Activated CD8-positive, alpha-beta memory T cell treated with anti-CD3 and anti-CD28 coated beads for 36 hours (primary cell): ENCODE data around the gene PRKCA. TPM values are rescaled to one million over a fixed set of nuclear protein-coding genes. Genes with fewer than 3 reads are reported as not detected.
"Not testable (repeated sequence)": the region's sequence is repeated elsewhere in the genome, so short reads cannot be mapped to it uniquely, and the experiment has no call there.

Source experiments
- CTCF ChIA-PET: fragments of 350-600 bp; sonication (Branson Sonifier 250); formaldehyde crosslinking; loops from one replicate; lab custom pipeline; 2021; ENCODE audit warnings: antibody characterized with exemption; lab: Charles Lee
- POLR2A ChIA-PET: fragments of 350-600 bp; sonication (Branson Sonifier 250); formaldehyde crosslinking; loops from one replicate; lab custom pipeline; 2021; ENCODE audit warnings: antibody characterized with exemption; lab: Charles Lee
- total RNA-seq, 2 experiments: library from RNA; stranded (reverse); gene quantifications; one replicate each; pipeline ENCODE4 v1.2.3, GENCODE V29; 2021

The PRKCA gene
- total RNA-seq, 2 experiments from 2014 or later, result 70.3 to 73.4 TPM

DNA sequence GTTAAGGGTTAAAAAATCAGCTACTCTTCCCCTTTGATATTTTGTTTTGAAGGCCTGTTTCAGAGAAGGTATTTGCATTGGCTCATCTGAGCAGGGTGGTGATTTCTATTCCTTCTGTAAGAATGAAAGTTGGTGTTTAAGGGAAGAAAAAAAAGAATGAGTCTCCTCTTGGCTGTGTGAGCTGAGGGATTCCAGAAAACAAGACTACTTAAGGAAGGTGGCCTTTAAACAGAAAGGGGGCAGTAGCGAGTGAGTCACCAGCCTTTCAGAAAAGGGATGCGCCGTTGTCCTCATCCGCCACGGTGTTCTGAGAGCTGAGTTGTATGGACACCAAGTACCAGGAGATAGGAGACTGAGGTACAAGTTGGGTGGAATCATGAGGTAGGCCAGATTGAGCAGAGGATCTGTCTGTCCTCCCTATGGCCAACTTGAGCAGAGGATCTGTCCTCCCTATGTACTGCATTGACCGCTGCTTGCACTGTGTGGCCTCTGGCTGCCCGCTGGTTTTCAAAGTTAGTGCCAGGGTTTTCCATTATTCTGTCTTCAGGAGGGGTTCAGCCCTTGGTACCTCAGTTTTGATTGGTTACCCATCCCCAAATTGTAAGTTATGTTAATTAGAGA lies 8.2 kb downstream of the PRKCA start:
- POLR2A ChIA-PET, result interaction anchor here (0.5 to 0.8 kb wide), 3 partner anchors 9 to 399 kb away, joined by 3 to 6 read pairs (median 6); no protein-coding TSS in a partner anchor
- CTCF ChIA-PET, result interaction anchor here (0.6 to 1.2 kb wide), 5 partner anchors 8 to 1263 kb away, joined by 3 to 5 read pairs (median 3); partner anchors contain the start of gene PRKCA

DNA sequence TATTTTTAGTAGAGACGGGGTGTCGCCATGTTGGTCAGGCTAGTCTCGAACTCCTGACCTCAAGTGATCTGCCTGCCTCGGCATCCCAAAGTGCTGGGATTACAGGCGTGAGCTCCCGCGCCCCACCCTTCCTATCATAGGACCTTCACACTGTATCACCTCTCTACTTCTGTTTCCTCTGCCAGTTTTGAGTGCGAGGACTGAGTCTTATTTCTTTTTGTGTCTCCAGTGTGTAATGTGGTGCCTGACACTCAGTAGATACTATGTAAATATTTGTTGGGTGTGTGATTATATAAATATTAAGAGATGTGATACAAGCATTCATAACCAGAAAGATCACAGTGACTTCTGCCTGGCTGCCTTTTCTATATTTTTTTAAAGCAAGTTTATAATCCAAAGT lies 10.5 kb downstream of the PRKCA start:
- ChIA-PET POLR2A (interaction anchor here (1.5 kb wide), 1 partner anchor 9 kb away, joined by 4 read pairs; no protein-coding TSS in a partner anchor), CTCF (interaction anchor here (0.9 kb wide), 1 partner anchor 9 kb away, joined by 3 read pairs; no protein-coding TSS in a partner anchor)

DNA sequence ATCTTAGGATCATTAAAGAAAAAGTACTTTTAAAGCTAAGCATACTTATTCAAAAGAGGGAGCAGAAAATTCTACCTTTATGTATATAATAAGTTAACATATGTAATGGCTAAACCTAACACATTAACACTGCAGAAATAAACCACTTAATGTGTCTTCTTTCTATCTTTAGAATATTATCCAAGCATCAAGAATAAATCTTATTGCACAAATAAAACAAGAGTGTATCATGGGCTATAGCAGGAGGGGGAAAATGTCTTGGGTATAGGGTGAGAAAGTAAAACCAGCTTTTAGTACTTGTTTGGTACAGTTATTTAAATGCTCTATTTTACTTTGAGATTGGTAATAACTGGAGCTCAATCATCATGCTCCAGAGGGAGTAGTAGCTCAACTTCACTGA lies 10.9 kb downstream of the PRKCA start:
- CTCF ChIA-PET, result interaction anchor here (0.9 kb wide), 1 partner anchor 9 kb away, joined by 3 read pairs; no protein-coding TSS in a partner anchor

DNA sequence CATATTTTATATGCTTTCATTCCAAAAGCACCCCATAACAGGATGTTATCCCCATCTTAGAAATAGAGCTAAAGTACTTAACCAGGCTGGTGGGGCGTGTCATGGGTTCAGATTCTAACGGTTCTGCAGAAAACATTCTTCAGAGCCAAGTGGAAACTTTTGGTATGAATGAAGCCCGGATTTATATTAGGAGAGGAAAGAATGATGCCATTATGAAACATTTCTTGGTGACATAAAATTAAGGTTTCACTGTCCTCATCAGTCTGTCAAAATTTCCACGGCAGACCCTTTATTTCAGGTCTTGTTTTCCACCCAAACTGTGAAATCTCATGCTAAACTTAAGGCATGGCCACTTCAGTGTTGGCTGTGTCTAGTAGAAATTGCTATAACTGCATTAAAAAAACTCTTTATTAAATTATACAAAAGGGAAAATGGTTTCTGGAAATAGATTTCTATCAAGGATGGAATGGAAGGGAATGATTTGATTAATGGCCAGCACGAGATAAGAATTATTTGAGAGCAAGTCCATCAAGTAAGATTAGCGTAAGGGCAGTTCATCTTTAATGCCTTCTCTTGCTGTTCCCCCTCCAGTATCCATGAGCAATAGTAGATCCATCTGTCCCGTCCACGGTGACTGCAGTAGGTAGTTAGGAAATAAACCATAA lies 11.7 kb downstream of the PRKCA start:
- POLR2A ChIA-PET, result interaction anchor here (0.7 to 1.5 kb wide), 2 partner anchors 10 to 23 kb away, joined by 3 to 4 read pairs; no protein-coding TSS in a partner anchor
- CTCF ChIA-PET, result no interaction called here

More for the DNA sequence above, 10.9 kb downstream of the PRKCA start:
- POLR2A ChIA-PET, result interaction anchor here (0.7 to 1.5 kb wide), 2 partner anchors 10 to 24 kb away, joined by 3 to 4 read pairs; no protein-coding TSS in a partner anchor

- ChIA-PET POLR2A (no interaction called here), CTCF (interaction anchor here (0.5 kb wide), 1 partner anchor 70 kb away, joined by 3 read pairs; no protein-coding TSS in a partner anchor)
Measured at GRCh38 chr17:66317629-66318028, 15.2 kb downstream of the PRKCA start.

- POLR2A ChIA-PET, result no interaction called here
- CTCF ChIA-PET, result no interaction called here
Measured at GRCh38 chr17:66319226-66319625, 16.8 kb downstream of the PRKCA start.

GRCh38 chr17:66322764-66323163 lies 20.4 kb downstream of the PRKCA start:
- CTCF ChIA-PET, result no interaction called here
- POLR2A ChIA-PET, result no interaction called here

DNA sequence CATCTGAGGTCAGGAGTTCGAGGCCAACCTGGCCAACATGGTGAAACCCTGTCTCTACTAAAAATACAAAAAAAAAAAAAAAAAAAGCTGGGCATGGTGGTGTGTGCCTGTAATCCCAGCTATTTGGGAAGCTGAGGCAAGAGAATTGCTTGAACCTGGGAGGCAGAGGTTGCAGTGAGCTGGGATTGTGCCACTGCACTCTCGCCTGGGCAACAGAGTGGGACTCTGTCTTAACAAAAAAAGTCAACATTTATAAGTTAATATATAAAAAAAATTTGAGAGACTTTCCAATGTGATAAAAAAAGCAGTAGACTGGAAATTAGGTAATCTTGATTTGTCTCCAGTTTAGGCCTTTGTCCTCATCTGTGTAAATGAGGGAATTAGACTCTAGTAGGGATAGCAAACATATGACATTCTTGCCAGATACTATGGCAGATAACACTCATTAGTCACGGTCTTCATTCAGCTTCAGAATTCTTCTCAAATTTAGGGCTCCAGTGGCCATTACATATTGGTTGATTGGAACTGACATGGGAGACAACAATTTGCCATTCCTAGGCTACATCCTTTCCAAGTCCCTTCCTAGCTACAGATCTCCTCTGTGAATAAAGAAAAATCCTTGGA lies 22.1 kb downstream of the PRKCA start:
- CTCF ChIA-PET, result interaction anchor here (0.6 kb wide), 1 partner anchor 224 kb away, joined by 3 read pairs; no protein-coding TSS in a partner anchor
- POLR2A ChIA-PET, result not testable (repeated sequence)

GRCh38 chr17:66326476-66327047 lies 24.1 kb downstream of the PRKCA start:
- POLR2A ChIA-PET, result no interaction called here
- CTCF ChIA-PET, result interaction anchor here (0.6 kb wide), 1 partner anchor 9 kb away, joined by 3 read pairs; no protein-coding TSS in a partner anchor

- ChIA-PET CTCF (no interaction called here), POLR2A (no interaction called here)
Measured at GRCh38 chr17:66330646-66331037, 28.2 kb downstream of the PRKCA start.

DNA sequence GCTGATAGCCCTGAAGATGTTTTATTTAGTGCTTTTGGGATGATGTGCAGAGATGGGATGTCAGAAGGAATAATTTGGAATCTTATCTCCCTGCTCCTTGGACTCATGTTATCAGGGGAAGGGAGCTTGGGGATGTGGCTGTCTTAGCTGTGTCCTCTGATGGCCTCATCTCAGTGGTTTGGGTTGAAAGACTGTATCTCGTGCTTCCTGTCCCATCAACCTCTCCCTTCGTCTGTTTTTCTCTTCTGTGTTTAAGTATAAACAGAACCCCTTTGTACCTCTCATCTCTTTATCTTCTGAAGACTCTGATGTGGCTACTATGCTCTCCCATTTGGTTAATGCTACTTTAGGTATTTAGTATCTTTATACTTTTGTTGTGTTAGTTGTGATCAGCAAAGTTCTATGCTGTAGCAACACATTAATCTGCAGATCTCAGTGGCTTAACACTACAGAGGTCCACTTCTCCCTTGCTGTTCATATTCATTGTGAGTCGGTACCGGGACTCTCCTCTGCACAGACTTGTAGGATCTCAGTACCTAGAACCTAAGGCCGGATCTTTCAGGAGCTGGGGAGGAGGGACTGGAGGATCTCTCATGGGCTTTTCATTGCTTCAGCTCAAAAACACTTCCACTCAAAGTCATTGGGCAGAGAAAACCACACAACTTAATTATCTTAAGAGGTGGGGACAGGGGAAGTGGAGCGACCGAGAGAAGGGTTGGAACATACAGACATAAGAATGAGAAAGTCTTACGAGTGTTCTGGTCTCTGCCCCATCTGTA lies 28.8 kb downstream of the PRKCA start:
- POLR2A ChIA-PET, result no interaction called here

DNA sequence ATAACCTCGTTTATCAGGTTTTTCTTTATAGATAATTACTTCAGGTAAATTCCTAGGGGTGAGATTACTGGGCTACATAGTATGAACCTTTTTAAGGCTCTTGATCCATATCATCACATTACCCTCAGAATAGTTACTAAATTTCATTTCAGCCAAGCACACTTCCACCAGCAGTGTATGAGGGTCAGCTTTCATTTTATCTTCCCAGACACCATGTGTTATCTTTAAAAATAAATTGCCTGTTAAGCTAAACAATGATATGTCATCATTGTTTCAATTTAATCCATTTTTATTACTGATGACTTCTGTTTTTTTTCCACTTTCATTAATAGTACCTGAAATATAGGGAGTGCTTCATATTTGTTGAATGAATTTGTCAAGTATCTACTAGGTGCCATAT lies 33.4 kb downstream of the PRKCA start:
- CTCF ChIA-PET, result no interaction called here
- POLR2A ChIA-PET, result no interaction called here

More for the DNA sequence above, 28.8 kb downstream of the PRKCA start:
- CTCF ChIA-PET, result no interaction called here

DNA sequence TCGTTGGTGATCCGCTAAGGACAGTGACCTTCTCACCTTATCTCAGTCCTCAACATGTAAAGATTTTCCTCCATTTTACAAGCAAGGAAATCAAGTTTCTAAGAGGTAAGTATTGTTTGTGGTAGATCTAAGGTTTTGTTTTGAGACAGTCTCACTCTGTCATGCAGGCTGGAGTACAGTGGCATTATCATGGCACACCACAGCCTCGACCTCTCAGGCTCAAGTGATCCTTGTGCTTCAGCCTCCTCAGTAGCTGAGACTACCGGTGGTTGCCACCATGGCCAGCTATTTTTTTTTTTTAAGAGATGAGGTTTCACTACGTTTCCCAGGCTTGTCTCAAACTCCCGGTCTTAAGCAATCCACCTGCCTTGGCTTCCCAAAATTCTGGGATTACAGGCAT lies 34.9 kb downstream of the PRKCA start:
- POLR2A ChIA-PET, result interaction anchor here (0.6 to 0.7 kb wide), 2 partner anchors 24 to 31 kb away, joined by 3 read pairs; no protein-coding TSS in a partner anchor
- CTCF ChIA-PET, result no interaction called here

DNA sequence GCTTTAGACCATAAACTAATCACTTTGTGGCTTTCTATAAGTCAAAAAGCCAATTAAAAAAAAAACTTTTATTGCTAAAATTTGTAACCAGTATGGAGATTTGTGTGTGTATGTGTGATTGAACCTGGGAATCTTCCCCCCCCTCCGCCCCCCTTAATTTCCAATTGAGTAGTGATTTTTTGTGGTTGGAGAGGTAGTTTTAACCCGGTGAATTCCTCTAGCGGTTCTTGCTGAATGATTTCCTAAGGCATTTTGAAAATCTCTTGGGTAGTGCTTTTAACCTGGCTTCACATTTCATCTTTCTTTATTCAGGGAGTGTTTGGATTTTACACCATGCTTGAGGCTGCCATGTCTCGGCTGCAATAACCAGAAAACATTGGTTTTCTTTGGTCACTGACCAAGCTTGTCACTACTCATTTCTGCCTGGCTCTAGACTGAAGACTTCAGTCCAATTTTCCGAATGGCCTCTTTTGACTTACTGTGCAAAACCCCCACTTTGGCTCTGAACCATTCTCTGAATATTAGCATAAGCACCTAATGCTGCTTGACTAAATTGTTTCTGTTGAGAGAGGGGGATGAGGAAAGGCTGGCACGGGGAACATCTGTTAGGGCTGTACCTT lies 35.6 kb downstream of the PRKCA start:
- CTCF ChIA-PET, result no interaction called here
- POLR2A ChIA-PET, result interaction anchor here (0.7 kb wide), 1 partner anchor 24 kb away, joined by 3 read pairs; no protein-coding TSS in a partner anchor

GRCh38 chr17:66338937-66339336 lies 36.5 kb downstream of the PRKCA start:
- CTCF ChIA-PET, result interaction anchor here (1.3 kb wide), 1 partner anchor 23 kb away, joined by 5 read pairs; no protein-coding TSS in a partner anchor
- POLR2A ChIA-PET, result no interaction called here

DNA sequence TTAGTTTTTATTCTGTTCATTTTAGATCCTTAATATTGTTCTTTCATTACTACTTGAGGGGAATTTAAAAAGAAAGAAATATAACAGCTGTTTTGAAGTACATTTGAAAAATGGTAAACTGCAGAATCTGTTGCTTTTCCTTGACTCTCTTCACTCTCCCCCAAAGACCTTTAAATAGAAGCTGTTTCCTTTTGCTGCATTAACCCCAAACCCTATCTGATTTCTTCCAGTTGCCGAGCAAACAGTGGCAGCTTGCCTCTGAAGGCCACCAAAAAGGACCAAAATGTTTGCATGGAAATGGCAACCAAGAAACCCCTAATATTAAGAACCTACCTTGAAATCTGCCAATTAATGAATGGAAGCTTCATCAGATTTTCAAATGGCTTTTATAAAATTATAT lies 37.1 kb downstream of the PRKCA start:
- ChIA-PET POLR2A (no interaction called here), CTCF (interaction anchor here (1.3 kb wide), 1 partner anchor 23 kb away, joined by 5 read pairs; no protein-coding TSS in a partner anchor)

GRCh38 chr17:66340720-66341119 lies 38.3 kb downstream of the PRKCA start:
- CTCF ChIA-PET, result no interaction called here
- POLR2A ChIA-PET, result no interaction called here

DNA sequence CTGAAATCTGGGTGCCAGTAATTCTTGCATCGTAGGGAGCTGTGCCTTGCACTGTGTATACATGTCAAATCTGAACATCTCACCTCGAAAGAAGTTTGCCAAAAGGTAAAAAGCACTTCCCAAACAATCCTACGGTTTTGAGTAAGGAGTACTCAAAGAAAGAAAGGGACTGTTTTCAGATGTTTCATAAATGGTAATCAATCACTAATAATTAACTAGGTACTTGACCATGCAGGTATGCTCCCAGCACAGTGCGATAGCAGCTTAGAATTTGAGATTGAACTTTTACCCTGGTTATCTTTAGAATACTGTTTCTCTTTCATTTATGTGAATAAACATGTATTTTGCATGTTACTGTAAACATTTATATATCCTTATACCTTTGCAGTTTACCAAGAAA lies 39.0 kb downstream of the PRKCA start:
- ChIA-PET POLR2A (no interaction called here), CTCF (no interaction called here)
